Liver (tissue), 9 donors: ENCODE results near the gene GK. TPM values are rescaled to one million over a fixed set of nuclear protein-coding genes. Genes with fewer than 3 reads are reported as not detected.

ENCODE experiments used
- DNase-seq: peaks from one replicate; pipeline ENCODE4 v3.0.0-alpha.2; 2017; ENCODE audit warnings: low spot score
- H3K27ac ChIP-seq, 2 donors: one replicate each; pipeline ENCODE4 v1.7.0; 2013; ENCODE audit warnings: inconsistent platforms in 2 of 2, low read length in 2 of 2, control low read depth in 1 of 2, low read depth in 1 of 2, mild to moderate bottlenecking in 1 of 2
- H3K27me3 ChIP-seq, 4 donors: one replicate each; pipeline versions ENCODE4 v1.6.1 to v1.7.0; 2013; ENCODE audit warnings: low read length in 3 of 4, inconsistent platforms in 1 of 4, mild to moderate bottlenecking in 1 of 4, moderate library complexity in 1 of 4; ENCODE audit not compliant: control insufficient read depth in 4 of 4, insufficient read depth in 4 of 4
- H3K36me3 ChIP-seq, 4 donors: one replicate each; pipeline versions ENCODE4 v1.6.1 to v1.7.0; 2013; ENCODE audit warnings: low read length in 3 of 4, mild to moderate bottlenecking in 3 of 4, low read depth in 1 of 4, moderate library complexity in 1 of 4; ENCODE audit not compliant: control insufficient read depth in 4 of 4, insufficient read depth in 3 of 4
- H3K4me1 ChIP-seq, 4 donors: one replicate each; pipeline versions ENCODE4 v1.6.1 to v1.7.0; 2013; ENCODE audit warnings: low read length in 3 of 4, mild to moderate bottlenecking in 3 of 4, moderate library complexity in 1 of 4; ENCODE audit not compliant: control insufficient read depth in 4 of 4, insufficient read depth in 4 of 4
- H3K4me3 ChIP-seq, 3 donors: one replicate each; pipeline versions ENCODE4 v1.6.1 to v1.7.0; 2013; ENCODE audit warnings: low read length in 3 of 3, control low read depth in 1 of 3, low read depth in 1 of 3, mild to moderate bottlenecking in 1 of 3
- H3K9ac ChIP-seq, 2 donors: one replicate each; pipeline ENCODE4 v1.7.0; 2013; ENCODE audit warnings: low read length in 2 of 2, mild to moderate bottlenecking in 2 of 2, moderate library complexity in 2 of 2, control low read depth in 1 of 2, low read depth in 1 of 2
- H3K9me3 ChIP-seq, 4 donors: one replicate each; pipeline versions ENCODE4 v1.6.1 to v1.7.0; 2013; ENCODE audit warnings: low read length in 3 of 4; ENCODE audit not compliant: control insufficient read depth in 4 of 4
- ATF3 ChIP-seq: IDR thresholded peaks from 2 replicates; pipeline ENCODE4 v1.6.1; 2016; ENCODE audit warnings: antibody characterized with exemption
- CTCF ChIP-seq: fragments of 150-350 bp; IDR thresholded peaks from 2 replicates; pipeline ENCODE4 v1.5.1; 2017; ENCODE audit warnings: improper control_type of control experiment, low read depth, low read length; ENCODE audit not compliant: missing input control
- EGR1 ChIP-seq, 2 donors: IDR thresholded peaks; 2 replicates each; pipeline ENCODE4 v1.6.1; 2016 to 2018; ENCODE audit warnings: antibody characterized with exemption in 2 of 2, low read depth in 2 of 2
- FOXA1 ChIP-seq: IDR thresholded peaks from 2 replicates; pipeline ENCODE4 v1.6.1; 2016; ENCODE audit warnings: antibody characterized with exemption
- FOXA2 ChIP-seq: IDR thresholded peaks from 2 replicates; pipeline ENCODE4 v1.6.1; 2016; ENCODE audit warnings: antibody characterized with exemption
- HNF4G ChIP-seq: IDR thresholded peaks from 2 replicates; pipeline ENCODE4 v1.6.1; 2016; ENCODE audit warnings: antibody characterized with exemption
- NR2F2 ChIP-seq: IDR thresholded peaks from 2 replicates; pipeline ENCODE4 v1.6.1; 2016; ENCODE audit warnings: antibody characterized with exemption
- RAD21 ChIP-seq, 2 donors: IDR thresholded peaks; 2 replicates each; pipeline ENCODE4 v1.6.1; 2016; ENCODE audit warnings: antibody characterized with exemption in 2 of 2, mild to moderate bottlenecking in 2 of 2
- REST ChIP-seq: IDR thresholded peaks from 2 replicates; pipeline ENCODE4 v1.6.1; 2016; ENCODE audit warnings: antibody characterized with exemption, mild to moderate bottlenecking
- RXRA ChIP-seq, 2 donors: IDR thresholded peaks; 2 replicates each; pipeline ENCODE4 v1.6.1; 2017 to 2018; ENCODE audit warnings: antibody characterized with exemption in 2 of 2, mild to moderate bottlenecking in 1 of 2
- SP1 ChIP-seq: IDR thresholded peaks from 2 replicates; pipeline ENCODE4 v1.6.1; 2018; ENCODE audit warnings: antibody characterized with exemption, mild to moderate bottlenecking
- YY1 ChIP-seq: IDR thresholded peaks from 2 replicates; pipeline ENCODE4 v1.6.1; 2016; ENCODE audit warnings: antibody characterized with exemption, mild to moderate bottlenecking
- WGBS: extraction: QIAGEN DNeasy Blood & Tissue Kit; methylation state at CpG from one replicate; pipeline ENCODE4 v1.1.7; 2013; 5-methylcytosine and 5-hydroxymethylcytosine counted together
- polyA plus RNA-seq, 2 donors: library from polyadenylated mRNA; stranded (reverse) in 1 of 2; unstranded in 1 of 2; fragments of 200-250 nt in 1 of 2; fragments of >200 nt in 1 of 2; fragmentation: Nextera tagmentation in 1 of 2; extraction: Ambion mirVana in 1 of 2; gene quantifications; one replicate each; pipeline versions ENCODE4 v1.2.1 to v1.2.3, GENCODE V29; 2013 to 2015
- total RNA-seq, 2 donors: library from RNA; depleted of rRNA; stranded (reverse); fragments of >200 nt; gene quantifications; one replicate each; pipeline ENCODE4 v1.2.3, GENCODE V29; 2014
- donor health status: healthy.
- donor health status: healthy.
- donor health status: healthy.
- donor health status: healthy.
- donor health status: healthy.

Gene GK
- total and polyA plus RNA-seq, 4 donors: 27.9 to 145 (median 44.0) TPM

DNA sequence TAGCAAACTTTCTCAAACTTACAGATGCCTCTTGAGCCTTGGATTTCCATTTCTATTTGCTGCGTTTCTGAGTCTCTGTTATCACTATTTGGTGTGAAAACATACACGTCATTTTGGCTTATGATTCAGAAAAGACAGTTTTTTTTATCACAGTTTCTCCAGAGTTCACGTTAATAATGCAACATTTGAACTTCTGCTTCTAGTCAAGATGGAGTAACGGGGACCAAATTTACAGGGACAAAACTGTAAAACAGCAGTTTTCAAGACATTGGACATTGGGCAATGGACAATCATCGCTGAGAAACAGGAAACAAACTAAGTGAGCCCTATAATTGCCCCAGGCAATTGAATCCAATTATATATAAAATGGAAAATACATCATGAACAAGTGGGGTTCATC is 39.5 kb upstream of the GK start:
- no peak overlapping the region for H3K9ac ChIP-seq
- no peak for TF ChIP-seq EGR1 (IDR thresholded peaks at IDR 0.05; ENCODE audit: low read depth in 2 of 2)
- TF ChIP-seq REST: no peak
- TF ChIP-seq SP1: no peak
- TF ChIP-seq RXRA (IDR thresholded peaks at IDR 0.05): no peak
- no peak for TF ChIP-seq NR2F2
- no peak for TF ChIP-seq CTCF
- no peaks in the 10 kb centered on the region for H3K36me3 ChIP-seq
- H3K4me3 ChIP-seq: no peak overlapping the region
- H3K4me1 ChIP-seq: peaks cover 1 to 16% (median 5%) of the 10 kb centered on the region in 4 donors
- 76% methylated on average over 5 of the region's 5 CpGs for WGBS
- no peak overlapping the region for H3K27ac ChIP-seq
- DNase-seq: no peak
- no peaks in the 10 kb centered on the region for H3K9me3 ChIP-seq
- H3K27me3 ChIP-seq: no peaks in the 10 kb centered on the region

- H3K36me3 ChIP-seq: no peaks in the 10 kb centered on the region
- H3K4me3 ChIP-seq: no peak overlapping the region
- TF ChIP-seq RXRA (IDR thresholded peaks at IDR 0.05) (no peak), FOXA1 (no peak)
- H3K27ac ChIP-seq: no peak overlapping the region
- no peak overlapping the region for H3K9ac ChIP-seq
- WGBS: 87% methylated on average over 4 of the region's 4 CpGs
- DNase-seq: no peak
- H3K27me3 ChIP-seq: no peaks in the 10 kb centered on the region
- no peaks in the 10 kb centered on the region for H3K9me3 ChIP-seq
- H3K4me1 ChIP-seq: peaks cover 1 to 19% (median 5%) of the 10 kb centered on the region in 4 donors
Observed at GRCh38 chrX:30615229-30615628, 38.0 kb upstream of the GK start.

DNA sequence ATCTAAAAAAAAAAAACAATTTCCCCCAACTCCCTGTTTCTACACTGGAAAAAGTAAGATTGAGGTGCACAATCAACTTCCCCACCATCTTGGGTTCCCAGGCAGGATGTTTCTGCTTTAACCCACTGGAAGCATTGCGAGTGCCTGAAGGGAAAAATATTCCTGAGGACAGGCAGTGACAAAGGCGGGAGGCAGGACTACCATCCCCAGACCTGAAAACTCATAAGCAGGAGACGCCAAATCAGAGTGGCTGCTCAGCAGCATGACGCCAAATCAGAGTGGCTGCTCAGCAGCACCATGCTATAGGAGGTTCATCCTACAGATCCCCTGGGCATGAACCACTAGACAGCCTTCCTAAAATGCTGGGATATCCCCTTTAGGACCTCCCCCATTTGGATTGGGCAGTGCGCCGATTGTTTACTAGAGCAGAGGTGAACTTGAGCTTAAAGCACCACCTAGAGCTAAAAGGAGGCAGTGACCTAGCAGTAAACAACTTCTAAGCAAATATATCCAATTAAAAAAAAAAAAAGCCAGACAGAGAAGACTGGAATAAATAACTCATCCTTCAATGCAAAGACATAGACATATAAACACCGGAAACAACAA is 35.0 kb upstream of the GK start:
- TF ChIP-seq SP1: peak; percentile 60
- peak; percentile 32 for TF ChIP-seq YY1
- TF ChIP-seq EGR1 (IDR thresholded peaks at IDR 0.05; ENCODE audit: low read depth in 2 of 2): no peak
- no peak for TF ChIP-seq FOXA1
- peak; percentile 28 to 68 for TF ChIP-seq RXRA (IDR thresholded peaks at IDR 0.05)
- no peak for TF ChIP-seq FOXA2
- TF ChIP-seq RAD21 (IDR thresholded peaks at IDR 0.05): peak; percentile 64 to 68
- TF ChIP-seq CTCF: peak; percentile 40
- no peak for TF ChIP-seq HNF4G
- no peak for TF ChIP-seq ATF3
- DNase-seq: no peak
- no peaks in the 10 kb centered on the region for H3K36me3 ChIP-seq

More for the DNA sequence above, 35.0 kb upstream of the GK start:
- WGBS: 45% methylated on average over 7 of the region's 7 CpGs
- no peak overlapping the region for H3K9ac ChIP-seq
- peak overlapping the region in 1 of 2 donors; percentile 21 for H3K27ac ChIP-seq
- H3K9me3 ChIP-seq: peaks cover 0 to 5% (median 0%) of the 10 kb centered on the region in 4 donors
- no peaks in the 10 kb centered on the region for H3K27me3 ChIP-seq
- H3K4me1 ChIP-seq: peaks cover 0 to 10% (median 2%) of the 10 kb centered on the region in 4 donors
- no peak overlapping the region for H3K4me3 ChIP-seq
